Measurements from ENCODE around the gene PAXIP1.

DNA sequence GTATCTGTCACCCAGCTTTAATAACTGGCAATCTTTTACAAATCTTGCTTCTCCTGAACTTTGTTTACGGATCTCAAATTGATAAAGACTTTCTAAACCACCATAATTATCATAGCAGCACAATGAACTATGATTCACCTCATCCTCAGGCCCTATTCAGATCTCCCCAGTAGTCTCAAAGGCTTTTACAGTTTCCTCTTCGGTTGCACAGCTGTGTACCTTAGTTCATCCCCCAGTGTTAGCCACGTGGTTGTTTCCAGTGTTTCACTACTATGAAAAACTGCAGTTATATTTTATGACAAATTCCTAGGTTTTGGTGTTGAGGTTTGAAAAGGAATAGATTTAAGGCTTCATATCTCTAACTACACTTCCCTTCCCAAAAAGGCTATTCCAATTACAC lies 24.9 kb downstream of the PAXIP1 start:
- TF ChIP-seq ZNF341 (tag by site-specific recombination; IDR thresholded peaks at IDR 0.05; ENCODE audit: low read depth) = no peak
- TF ChIP-seq, protein P1, sequence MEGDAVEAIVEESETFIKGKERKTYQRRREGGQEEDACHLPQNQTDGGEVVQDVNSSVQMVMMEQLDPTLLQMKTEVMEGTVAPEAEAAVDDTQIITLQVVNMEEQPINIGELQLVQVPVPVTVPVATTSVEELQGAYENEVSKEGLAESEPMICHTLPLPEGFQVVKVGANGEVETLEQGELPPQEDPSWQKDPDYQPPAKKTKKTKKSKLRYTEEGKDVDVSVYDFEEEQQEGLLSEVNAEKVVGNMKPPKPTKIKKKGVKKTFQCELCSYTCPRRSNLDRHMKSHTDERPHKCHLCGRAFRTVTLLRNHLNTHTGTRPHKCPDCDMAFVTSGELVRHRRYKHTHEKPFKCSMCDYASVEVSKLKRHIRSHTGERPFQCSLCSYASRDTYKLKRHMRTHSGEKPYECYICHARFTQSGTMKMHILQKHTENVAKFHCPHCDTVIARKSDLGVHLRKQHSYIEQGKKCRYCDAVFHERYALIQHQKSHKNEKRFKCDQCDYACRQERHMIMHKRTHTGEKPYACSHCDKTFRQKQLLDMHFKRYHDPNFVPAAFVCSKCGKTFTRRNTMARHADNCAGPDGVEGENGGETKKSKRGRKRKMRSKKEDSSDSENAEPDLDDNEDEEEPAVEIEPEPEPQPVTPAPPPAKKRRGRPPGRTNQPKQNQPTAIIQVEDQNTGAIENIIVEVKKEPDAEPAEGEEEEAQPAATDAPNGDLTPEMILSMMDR (tag by site-specific recombination; IDR thresholded peaks at IDR 0.05) = no peak
- TF ChIP-seq ZFP3 (tag by site-specific recombination; IDR thresholded peaks at IDR 0.05; ENCODE audit: low read depth) = no peak
